Spleen (tissue), 11 donors: ENCODE measurements around the gene NTRK2. TPM values are rescaled to one million over a fixed set of nuclear protein-coding genes. Genes with fewer than 3 reads are reported as not detected.

Source experiments
- DNase-seq: peaks from one replicate; pipeline ENCODE4 v3.0.0-alpha.2; 2020
- H3K27ac ChIP-seq, 8 donors: fragments of 200-600 bp; sonication (generic) in 7 of 8; 1 replicate in 4 of 8; 2 replicates in 4 of 8; pipeline versions ENCODE4 v1.5.0 to v1.8.0; 2016 to 2021; ENCODE audit warnings: inconsistent platforms in 4 of 8, mild to moderate bottlenecking in 4 of 8, moderate library complexity in 1 of 8
- H3K27me3 ChIP-seq, 7 donors: fragments of 200-600 bp; sonication (generic) in 6 of 7; replicated peaks in 1 of 7; 1 replicate in 4 of 7; 2 replicates in 3 of 7; pipeline versions ENCODE4 v1.5.0 to v1.8.0; 2016 to 2021; ENCODE audit warnings: inconsistent platforms in 3 of 7, mild to moderate bottlenecking in 1 of 7
- H3K36me3 ChIP-seq, 6 donors: fragments of 200-600 bp; sonication (generic) in 5 of 6; 1 replicate in 4 of 6; 2 replicates in 2 of 6; pipeline versions ENCODE4 v1.5.0 to v1.8.0; 2016 to 2021; ENCODE audit warnings: inconsistent platforms in 2 of 6
- H3K4me1 ChIP-seq, 6 donors: fragments of 200-600 bp; sonication (generic) in 5 of 6; 1 replicate in 3 of 6; 2 replicates in 3 of 6; pipeline versions ENCODE4 v1.5.0 to v1.8.0; 2016 to 2021; ENCODE audit warnings: inconsistent platforms in 3 of 6
- H3K4me3 ChIP-seq, 8 donors: fragments of 200-600 bp; sonication (generic) in 7 of 8; 1 replicate in 4 of 8; 2 replicates in 4 of 8; pipeline versions ENCODE4 v1.5.0 to v1.8.0; 2016 to 2021; ENCODE audit warnings: inconsistent platforms in 4 of 8, mild to moderate bottlenecking in 4 of 8, moderate library complexity in 2 of 8
- H3K9me3 ChIP-seq, 8 donors: fragments of 200-600 bp; sonication (generic) in 7 of 8; 1 replicate in 4 of 8; 2 replicates in 4 of 8; pipeline versions ENCODE4 v1.5.0 to v1.8.0; 2016 to 2021; ENCODE audit warnings: inconsistent platforms in 4 of 8
- CTCF ChIP-seq, 11 experiments: fragments of 200-600 bp in 7 of 11; fragments of 450-650 bp in 4 of 11; sonication (generic) in 4 of 11; IDR thresholded peaks in 8 of 11; conservative IDR thresholded peaks in 3 of 11; 1 replicate in 7 of 11; 2 replicates in 4 of 11; pipeline versions ENCODE4 v1.4.0 to v1.8.0; 2016 to 2021; ENCODE audit warnings: antibody characterized with exemption in 11 of 11, inconsistent platforms in 4 of 11, mild to moderate bottlenecking in 1 of 11
- POLR2A ChIP-seq, 3 donors: fragments of 450-650 bp; IDR thresholded peaks; one replicate each; pipeline ENCODE4 v1.5.1; 2017; ENCODE audit warnings: antibody characterized with exemption in 3 of 3, mild to moderate bottlenecking in 1 of 3
- POLR2AphosphoS5 ChIP-seq, 3 donors: sonication (generic); formaldehyde crosslinking; IDR thresholded peaks; one replicate each; pipeline ENCODE4 v1.5.1; 2017; ENCODE audit warnings: antibody characterized with exemption in 3 of 3
- WGBS, 5 donors: extraction: QIAGEN DNeasy Blood & Tissue Kit in 3 of 5; methylation state at CpG; one replicate each; pipeline versions ENCODE4 v1.1.5 to v1.1.7; 2013 to 2018; 5-methylcytosine and 5-hydroxymethylcytosine counted together
- intact Hi-C: fragments of 100-400 bp; cut with DNase I; formaldehyde crosslinking; loops from one replicate; pipeline ENCODE4 v1.15.0; 2023; ENCODE audit warnings: low total_unique reads
- polyA plus RNA-seq, 3 donors: library from polyadenylated mRNA; stranded (reverse); fragments of 200-250 nt; gene quantifications; one replicate each; pipeline ENCODE4 v1.2.1, GENCODE V29; 2013
- total RNA-seq, 7 donors: library from RNA; depleted of rRNA in 3 of 7; stranded (reverse); fragments of >200 nt in 3 of 7; fragmentation: NEBNext Ultra II Directional in 4 of 7; extraction: Animal tissue kit (Norgen Biotek cat#: 25700) in 4 of 7; gene quantifications; one replicate each; pipeline versions ENCODE4 v1.1.0 to v1.2.1, GENCODE V29; 2016 to 2021
- donor health status: healthy with polysubstance abuse.
- donor health status: DM: no; HTN: no; CAD: no; lungs with moderate emphysema.
- donor health status: DM: no; HTN: no; CAD: no.
- donor health status: Bipolar disorder and iron deficiency.
- donor health status: healthy.
- donor health status: DM: no; HTN: no; CAD: no.
- donor health status: DM: yes; HTN: yes; CAD: no.

NTRK2 gene
- total and polyA plus RNA-seq, 10 donors, result 0.63 to 22.7 (median 8.9) TPM

- peaks cover 0 to 16% (median 10%) of the 10 kb centered on the region in 8 donors for H3K9me3 ChIP-seq
- H3K4me1 ChIP-seq, result no peaks in the 10 kb centered on the region
- intact Hi-C loops, result no loop called here
- WGBS, 5 donors, result 77 to 92% (median 86%) methylated on average over 1 of the region's 1 CpG
- H3K27me3 ChIP-seq, result no peaks in the 10 kb centered on the region
- no peak overlapping the region for H3K27ac ChIP-seq
- no peaks in the 10 kb centered on the region for H3K36me3 ChIP-seq
- no peak for DNase-seq
- TF ChIP-seq POLR2A (IDR thresholded peaks at IDR 0.05) (no peak), POLR2AphosphoS5 (IDR thresholded peaks at IDR 0.05) (no peak), CTCF (IDR thresholded peaks at IDR 0.05 in 8 of 11, conservative IDR thresholded peaks at IDR 0.05 in 3 of 11) (no peak)
- H3K4me3 ChIP-seq, result no peak overlapping the region
These were observed 33.1 kb upstream of the NTRK2 start for GRCh38 chr9:84636436-84636835.

- Histone ChIP-seq H3K4me1 (no peaks in the 10 kb centered on the region), H3K4me3 (no peak overlapping the region), H3K27ac (no peak overlapping the region), H3K27me3 (no peaks in the 10 kb centered on the region), H3K9me3 (peaks cover 0 to 17% (median 10%) of the 10 kb centered on the region in 8 donors), H3K36me3 (no peaks in the 10 kb centered on the region)
- no peak for DNase-seq
- WGBS, 5 donors, result 88 to 96% (median 91%) methylated on average over 4 of the region's 4 CpGs
- intact Hi-C loops, result no loop called here
- TF ChIP-seq POLR2A (IDR thresholded peaks at IDR 0.05), result no peak
- no peak for TF ChIP-seq POLR2AphosphoS5 (IDR thresholded peaks at IDR 0.05)
- TF ChIP-seq CTCF (IDR thresholded peaks at IDR 0.05 in 8 of 11, conservative IDR thresholded peaks at IDR 0.05 in 3 of 11), result no peak
These were observed 26.9 kb upstream of the NTRK2 start for GRCh38 chr9:84642553-84643141.

GRCh38 chr9:84647699-84648098 is 21.8 kb upstream of the NTRK2 start:
- Histone ChIP-seq H3K9me3 (no peaks in the 10 kb centered on the region), H3K36me3 (no peaks in the 10 kb centered on the region), H3K27me3 (no peaks in the 10 kb centered on the region), H3K4me3 (no peak overlapping the region), H3K4me1 (no peaks in the 10 kb centered on the region), H3K27ac (no peak overlapping the region)
- intact Hi-C loops, result no loop called here
- DNase-seq, result no peak
- TF ChIP-seq POLR2AphosphoS5 (IDR thresholded peaks at IDR 0.05) (no peak), CTCF (IDR thresholded peaks at IDR 0.05 in 8 of 11, conservative IDR thresholded peaks at IDR 0.05 in 3 of 11) (no peak), POLR2A (IDR thresholded peaks at IDR 0.05) (no peak)
- 66 to 94% (median 85%) methylated on average over 3 of the region's 3 CpGs for WGBS, 5 donors

GRCh38 chr9:84652496-84653120 is 16.9 kb upstream of the NTRK2 start:
- Histone ChIP-seq H3K27ac (no peak overlapping the region), H3K9me3 (no peaks in the 10 kb centered on the region), H3K27me3 (no peaks in the 10 kb centered on the region), H3K4me1 (no peaks in the 10 kb centered on the region), H3K4me3 (no peak overlapping the region), H3K36me3 (no peaks in the 10 kb centered on the region)
- no peak for DNase-seq
- intact Hi-C loops, result no loop called here
- 64 to 72% (median 68%) methylated on average over 4 of the region's 4 CpGs for WGBS, 5 donors
- TF ChIP-seq POLR2A (IDR thresholded peaks at IDR 0.05) (no peak), CTCF (IDR thresholded peaks at IDR 0.05 in 8 of 11, conservative IDR thresholded peaks at IDR 0.05 in 3 of 11) (no peak), POLR2AphosphoS5 (IDR thresholded peaks at IDR 0.05) (no peak)
